H9 (cell line): ENCODE results near the gene ADGRB3. TPM values are rescaled to one million over a fixed set of nuclear protein-coding genes. Genes with fewer than 3 reads are reported as not detected.

Experiments used
- DNase-seq: peaks from one replicate; pipeline ENCODE4 v3.0.0-alpha.2; 2017
- H2AFZ ChIP-seq: one replicate; pipeline ENCODE4 v1.6.1; 2013; ENCODE audit warnings: mild to moderate bottlenecking, low read length, control low read depth, moderate library complexity
- H2AK5ac ChIP-seq: 2 replicates; pipeline ENCODE4 v1.6.1; 2013; ENCODE audit warnings: low read length, control low read depth, mixed read lengths; ENCODE audit not compliant: insufficient read length
- H2BK120ac ChIP-seq: one replicate; pipeline ENCODE4 v1.6.1; 2013; ENCODE audit warnings: low read depth, mild to moderate bottlenecking, low read length, control low read depth, inconsistent platforms; ENCODE audit not compliant: poor library complexity, severe bottlenecking
- H2BK12ac ChIP-seq: 2 replicates; pipeline ENCODE4 v1.6.1; 2013; ENCODE audit warnings: low read length, control low read depth, mixed read lengths, low read depth; ENCODE audit not compliant: insufficient read length
- H2BK15ac ChIP-seq: 2 replicates; pipeline ENCODE4 v1.6.1; 2013; ENCODE audit warnings: low read depth, low read length, control low read depth
- H2BK20ac ChIP-seq: one replicate; pipeline ENCODE4 v1.6.1; 2013; ENCODE audit warnings: low read depth, mild to moderate bottlenecking, low read length, control low read depth, inconsistent platforms; ENCODE audit not compliant: poor library complexity, severe bottlenecking
- H2BK5ac ChIP-seq: 2 replicates; pipeline ENCODE4 v1.6.1; 2013; ENCODE audit warnings: low read length, control low read depth, mixed read lengths; ENCODE audit not compliant: insufficient read length
- H3K14ac ChIP-seq: 2 replicates; pipeline ENCODE4 v1.6.1; 2013; ENCODE audit warnings: low read length, control low read depth; ENCODE audit not compliant: insufficient read depth
- H3K18ac ChIP-seq: 2 replicates; pipeline ENCODE4 v1.6.1; 2013; ENCODE audit warnings: low read depth, mild to moderate bottlenecking, mixed read lengths, low read length, control low read depth; ENCODE audit not compliant: insufficient read length
- H3K23ac ChIP-seq: 2 replicates; pipeline ENCODE4 v1.6.1; 2013; ENCODE audit warnings: low read length, control low read depth, mixed read lengths, low read depth; ENCODE audit not compliant: insufficient read length
- H3K23me2 ChIP-seq: 2 replicates; pipeline ENCODE4 v1.6.1; 2013; ENCODE audit warnings: low read depth, mild to moderate bottlenecking, mixed read lengths, low read length, control low read depth; ENCODE audit not compliant: insufficient read length, poor library complexity, severe bottlenecking
- H3K27ac ChIP-seq: 2 replicates; pipeline ENCODE4 v1.5.1; 2013; ENCODE audit warnings: low read length, control low read depth, mixed read lengths, low read depth; ENCODE audit not compliant: insufficient read length
- H3K27me3 ChIP-seq: 2 replicates; pipeline ENCODE4 v1.6.1; 2013; ENCODE audit warnings: low read length, control low read depth, inconsistent platforms; ENCODE audit not compliant: insufficient read depth
- H3K4ac ChIP-seq: 2 replicates; pipeline ENCODE4 v1.6.1; 2013; ENCODE audit warnings: low read depth, mild to moderate bottlenecking, control low read depth, inconsistent platforms, low read length, moderate library complexity
- H3K4me1 ChIP-seq: 2 replicates; pipeline ENCODE4 v1.6.1; 2013; ENCODE audit warnings: low read length, control low read depth, inconsistent platforms; ENCODE audit not compliant: insufficient read depth
- H3K4me2 ChIP-seq: 2 replicates; pipeline ENCODE4 v1.6.1; 2013; ENCODE audit warnings: low read length, control low read depth, mixed read lengths; ENCODE audit not compliant: insufficient read length, insufficient read depth
- H3K56ac ChIP-seq: 2 replicates; pipeline ENCODE4 v1.6.1; 2013; ENCODE audit warnings: low read depth, mild to moderate bottlenecking, mixed read lengths, low read length, control low read depth; ENCODE audit not compliant: insufficient read length
- H3K79me1 ChIP-seq: 2 replicates; pipeline ENCODE4 v1.6.1; 2013; ENCODE audit warnings: low read depth, mild to moderate bottlenecking, moderate library complexity, low read length, control low read depth, inconsistent platforms; ENCODE audit not compliant: insufficient read depth, poor library complexity, severe bottlenecking
- H3K79me2 ChIP-seq: 2 replicates; pipeline ENCODE4 v1.6.1; 2013; ENCODE audit warnings: low read length, control low read depth, inconsistent platforms; ENCODE audit not compliant: insufficient read depth
- H3K9ac ChIP-seq: 2 replicates; pipeline ENCODE4 v1.6.1; 2013; ENCODE audit warnings: low read length, control low read depth, mixed read lengths; ENCODE audit not compliant: insufficient read length; ENCODE audit errors: extremely low read depth
- H3K9me3 ChIP-seq: one replicate; pipeline ENCODE4 v1.6.1; 2013; ENCODE audit warnings: low read depth, low read length, inconsistent platforms; ENCODE audit not compliant: control insufficient read depth
- H3T11ph ChIP-seq: one replicate; pipeline ENCODE4 v1.6.1; 2013; ENCODE audit warnings: mild to moderate bottlenecking, low read length, control low read depth, inconsistent platforms
- H4K20me1 ChIP-seq: one replicate; pipeline ENCODE4 v1.6.1; 2013; ENCODE audit not compliant: control insufficient read depth, insufficient read length, insufficient read depth
- H4K5ac ChIP-seq: 2 replicates; pipeline ENCODE4 v1.6.1; 2013; ENCODE audit warnings: low read depth, mild to moderate bottlenecking, mixed read lengths, low read length, control low read depth; ENCODE audit not compliant: insufficient read length
- H4K8ac ChIP-seq: replicated peaks from 2 replicates; pipeline ENCODE4 v1.6.1; 2013; ENCODE audit warnings: low read length, control low read depth, mixed read lengths, low read depth; ENCODE audit not compliant: insufficient read length
- H4K91ac ChIP-seq: 2 replicates; pipeline ENCODE4 v1.6.1; 2013; ENCODE audit warnings: low read depth, mild to moderate bottlenecking, moderate library complexity, mixed read lengths, low read length, control low read depth; ENCODE audit not compliant: insufficient read length
- H3K27ac Mint-ChIP-seq, 3 experiments: 2 replicates in 2 of 3; 3 replicates in 1 of 3; pipeline ENCODE4 v1.8.0; 2020 to 2021; ENCODE audit warnings: mixed read lengths in 3 of 3, mild to moderate bottlenecking in 1 of 3, moderate library complexity in 1 of 3
- H3K27me3 Mint-ChIP-seq: 2 replicates; pipeline ENCODE4 v1.8.0; 2021; ENCODE audit warnings: low read depth, mild to moderate bottlenecking, moderate library complexity, mixed read lengths
- H3K36me3 Mint-ChIP-seq, 3 experiments: 2 replicates in 2 of 3; 3 replicates in 1 of 3; pipeline ENCODE4 v1.8.0; 2020 to 2021; ENCODE audit warnings: low read depth in 3 of 3, mixed read lengths in 3 of 3; ENCODE audit not compliant: insufficient read depth in 1 of 3
- H3K4me1 Mint-ChIP-seq, 2 experiments: 2 replicates each; pipeline ENCODE4 v1.8.0; 2020; ENCODE audit warnings: mixed read lengths in 2 of 2
- H3K4me3 Mint-ChIP-seq, 2 experiments: 2 replicates in 1 of 2; 3 replicates in 1 of 2; pipeline ENCODE4 v1.8.0; 2020 to 2021; ENCODE audit warnings: mild to moderate bottlenecking in 2 of 2, mixed read lengths in 2 of 2, moderate library complexity in 1 of 2
- H3K9me3 Mint-ChIP-seq, 2 experiments: 2 replicates in 1 of 2; 3 replicates in 1 of 2; pipeline ENCODE4 v1.8.0; 2020; ENCODE audit warnings: mild to moderate bottlenecking in 2 of 2, mixed read lengths in 2 of 2, moderate library complexity in 1 of 2
- WGBS: extraction: QIAGEN DNeasy Blood & Tissue Kit; methylation state at CpG from one replicate; pipeline ENCODE4 v1.1.7; 2013; ENCODE audit warnings: missing lambda C conversion rate, low lambda C conversion rate, mixed read lengths; ENCODE audit not compliant: insufficient read length; ENCODE audit errors: extremely low coverage; 5-methylcytosine and 5-hydroxymethylcytosine counted together
- total RNA-seq: library from RNA; stranded (reverse); gene quantifications from 2 replicates; pipeline ENCODE4 v1.2.1, GENCODE V29; 2021
- TF ChIP-seq, protein P1 (sequence below): fragments of 200-600 bp; sonication (generic); conservative IDR thresholded peaks from 3 replicates; pipeline ENCODE4 v1.8.0; 2021; ENCODE audit warnings: antibody characterized with exemption, mild to moderate bottlenecking

Gene ADGRB3
- total RNA-seq, 1 experiment from 2014 or later = 0.37 TPM

DNA sequence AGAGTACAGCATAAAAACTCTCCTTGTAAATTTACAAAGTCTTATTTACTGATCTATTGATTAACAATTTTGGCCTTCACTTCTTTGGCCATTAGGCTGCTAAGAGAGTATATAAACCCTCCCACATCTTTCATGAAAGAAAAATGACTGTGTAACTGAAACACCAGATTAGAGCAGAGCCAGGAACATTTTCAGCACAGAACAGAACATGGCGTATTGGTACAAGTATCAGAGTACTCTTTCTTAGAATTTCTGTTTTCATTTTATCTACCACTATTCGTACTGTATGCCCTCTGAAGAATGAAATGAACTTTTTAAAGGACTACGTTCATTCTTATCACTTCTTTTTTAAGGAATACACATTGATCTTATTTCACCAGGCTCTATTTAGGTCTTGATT is 550.2 kb downstream of the ADGRB3 start:
- Histone ChIP-seq H2AK5ac (no peak overlapping the region), H3T11ph (no peak overlapping the region), H3K23me2 (no peaks in the 10 kb centered on the region), H2BK5ac (no peak overlapping the region), H3K9me3 (no peaks in the 10 kb centered on the region), H4K91ac (no peak overlapping the region), H2BK20ac (no peak overlapping the region), H3K79me2 (no peaks in the 10 kb centered on the region), H4K5ac (no peak overlapping the region), H3K4me2 (no peak overlapping the region), H3K23ac (no peak overlapping the region), H2BK12ac (no peak overlapping the region), H3K4ac (no peak overlapping the region), H4K20me1 (no peaks in the 10 kb centered on the region), H2BK120ac (no peak overlapping the region), H3K18ac (no peak overlapping the region), H2AFZ (no peak overlapping the region), H3K4me1 (no peaks in the 10 kb centered on the region), H3K27me3 (no peaks in the 10 kb centered on the region), H4K8ac (no peak overlapping the region), H3K27ac (no peak overlapping the region), H3K79me1 (no peaks in the 10 kb centered on the region), H2BK15ac (no peak overlapping the region), H3K14ac (no peak overlapping the region), H3K9ac (no peak overlapping the region), H3K56ac (no peak overlapping the region)
- no peaks in the 10 kb centered on the region for H3K36me3 Mint-ChIP-seq
- H3K4me3 Mint-ChIP-seq = no peak overlapping the region
- H3K9me3 Mint-ChIP-seq = no peaks in the 10 kb centered on the region
- H3K27me3 Mint-ChIP-seq = no peaks in the 10 kb centered on the region
- no peaks in the 10 kb centered on the region for H3K4me1 Mint-ChIP-seq
- no peak for DNase-seq
- TF ChIP-seq, protein P1, sequence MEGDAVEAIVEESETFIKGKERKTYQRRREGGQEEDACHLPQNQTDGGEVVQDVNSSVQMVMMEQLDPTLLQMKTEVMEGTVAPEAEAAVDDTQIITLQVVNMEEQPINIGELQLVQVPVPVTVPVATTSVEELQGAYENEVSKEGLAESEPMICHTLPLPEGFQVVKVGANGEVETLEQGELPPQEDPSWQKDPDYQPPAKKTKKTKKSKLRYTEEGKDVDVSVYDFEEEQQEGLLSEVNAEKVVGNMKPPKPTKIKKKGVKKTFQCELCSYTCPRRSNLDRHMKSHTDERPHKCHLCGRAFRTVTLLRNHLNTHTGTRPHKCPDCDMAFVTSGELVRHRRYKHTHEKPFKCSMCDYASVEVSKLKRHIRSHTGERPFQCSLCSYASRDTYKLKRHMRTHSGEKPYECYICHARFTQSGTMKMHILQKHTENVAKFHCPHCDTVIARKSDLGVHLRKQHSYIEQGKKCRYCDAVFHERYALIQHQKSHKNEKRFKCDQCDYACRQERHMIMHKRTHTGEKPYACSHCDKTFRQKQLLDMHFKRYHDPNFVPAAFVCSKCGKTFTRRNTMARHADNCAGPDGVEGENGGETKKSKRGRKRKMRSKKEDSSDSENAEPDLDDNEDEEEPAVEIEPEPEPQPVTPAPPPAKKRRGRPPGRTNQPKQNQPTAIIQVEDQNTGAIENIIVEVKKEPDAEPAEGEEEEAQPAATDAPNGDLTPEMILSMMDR = no peak
- no peak overlapping the region for H3K27ac Mint-ChIP-seq
- WGBS = no CpG with 5 or more reads among the region's 3 CpGs
